Germinal center (tissue), 1 donor: Measurements from ENCODE around the gene BDNF.
A peak's percentile ranks its signal among the peaks of the same experiment; 100 is the strongest.
"Not testable (repeated sequence)": the region's sequence is repeated elsewhere in the genome, so short reads cannot be mapped to it uniquely, and the experiment has no call there.

ENCODE experiments used
- DNase-seq: peaks from one replicate; pipeline ENCODE4 v3.0.0; 2012; ENCODE audit warnings: mixed read lengths, low spot score

The BDNF gene

GRCh38 chr11:27700351-27701301 lies at the start of gene BDNF:
TSS of gene BDNF (minus strand) at chr11:27700455. CDS start at chr11:27658564, 41,891 bp downstream.
- DNase-seq = no peak

GRCh38 chr11:27740362-27741013 lies 40.2 kb upstream of the BDNF start:
- DNase-seq = no peak

- DNase-seq = no peak
Observed at GRCh38 chr11:27735281-27735680, 35.0 kb upstream of the BDNF start.

DNA sequence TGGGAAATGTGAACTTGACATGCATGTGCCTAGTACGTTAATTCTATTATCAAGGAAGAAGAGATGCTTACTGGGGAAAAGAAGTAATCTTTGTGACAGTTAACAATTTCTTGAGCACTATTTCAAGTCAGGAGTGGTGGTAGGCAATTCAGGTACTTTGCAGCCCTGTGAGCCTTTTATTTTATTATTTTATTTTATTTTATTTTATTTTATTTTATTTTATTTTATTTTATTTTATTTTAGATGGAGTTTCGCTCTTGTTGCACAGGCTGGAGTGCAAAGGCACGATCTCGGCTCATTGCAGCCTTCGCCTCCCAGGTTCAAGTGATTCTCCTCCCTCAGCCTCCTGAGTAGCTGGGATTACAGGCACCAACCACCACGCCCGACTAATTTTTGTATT lies 31.5 kb upstream of the BDNF start:
- DNase-seq = not testable (repeated sequence)

- no peak for DNase-seq
Observed at GRCh38 chr11:27726981-27727380, 26.7 kb upstream of the BDNF start.

- no peak for DNase-seq
Observed at GRCh38 chr11:27723687-27724086, 23.4 kb upstream of the BDNF start.

DNA sequence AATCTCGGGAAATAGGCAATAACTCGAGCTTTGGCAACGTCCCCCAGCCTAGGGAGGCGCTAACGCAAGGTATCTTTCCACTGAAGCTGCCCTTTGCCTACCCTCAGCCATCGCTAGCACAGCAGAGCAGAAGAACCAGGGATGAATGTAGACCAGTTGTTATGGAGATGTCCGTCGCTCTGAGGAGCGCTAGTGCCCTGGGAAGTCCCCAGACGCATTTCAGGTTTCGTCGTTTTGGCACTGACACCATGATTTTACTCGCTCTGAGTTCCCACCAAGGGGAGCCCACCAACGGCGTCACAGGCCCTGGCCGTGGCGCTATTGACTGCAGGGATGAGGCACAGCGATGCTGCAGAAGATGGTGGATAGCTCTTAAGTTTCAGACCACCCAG lies 22.7 kb upstream of the BDNF start:
- DNase-seq = no peak

GRCh38 chr11:27722117-27722952 lies 22.1 kb upstream of the BDNF start:
- DNase-seq = peak; percentile 17

- no peak for DNase-seq
Observed at GRCh38 chr11:27721264-27722116, 21.2 kb upstream of the BDNF start.

DNA sequence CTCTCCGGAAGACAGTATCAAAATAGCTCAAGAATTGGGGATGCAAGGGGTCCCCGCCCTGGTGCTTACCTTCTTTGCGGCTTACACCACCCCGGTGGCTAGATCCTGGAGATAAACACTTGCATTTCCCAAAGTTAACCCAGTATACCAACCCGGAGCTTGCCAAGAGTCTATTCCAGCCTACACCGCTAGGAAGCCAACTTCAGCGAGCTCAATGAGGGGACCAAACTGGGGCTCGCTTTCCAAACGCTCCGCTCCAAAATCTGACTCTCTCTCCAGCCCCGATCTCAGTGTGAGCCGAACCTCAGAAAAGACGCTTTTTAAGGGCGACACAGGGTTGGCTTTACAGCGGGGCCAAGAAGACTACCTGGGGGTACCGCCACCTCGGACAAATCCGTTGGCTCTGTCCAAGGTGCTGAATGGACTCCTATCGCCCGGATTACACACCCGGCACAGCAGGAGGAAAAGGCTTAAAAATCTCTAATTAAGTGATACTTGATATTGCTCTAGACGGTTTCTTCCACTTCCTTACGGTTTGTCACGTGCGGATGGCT lies 20.1 kb upstream of the BDNF start:
- no peak for DNase-seq

DNA sequence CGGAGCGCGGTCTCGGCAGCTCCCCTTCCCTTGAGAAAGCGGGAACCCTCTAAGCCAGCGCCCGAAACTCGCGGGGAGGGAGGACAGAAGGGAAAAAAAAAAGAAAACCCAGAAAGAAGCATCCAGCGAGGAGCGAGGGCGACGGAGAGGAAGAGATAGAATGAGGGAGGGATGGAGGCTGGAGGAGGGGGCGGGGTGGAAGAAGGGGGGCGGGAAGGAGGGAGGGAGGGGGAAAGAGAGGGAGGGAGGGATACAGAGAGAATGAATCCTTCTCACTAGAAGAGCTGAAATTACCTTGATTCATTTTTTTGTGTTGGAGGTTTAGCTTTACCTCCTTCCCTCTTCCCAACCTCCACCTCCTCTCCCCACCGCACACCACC lies 19.3 kb upstream of the BDNF start:
- DNase-seq = no peak

DNA sequence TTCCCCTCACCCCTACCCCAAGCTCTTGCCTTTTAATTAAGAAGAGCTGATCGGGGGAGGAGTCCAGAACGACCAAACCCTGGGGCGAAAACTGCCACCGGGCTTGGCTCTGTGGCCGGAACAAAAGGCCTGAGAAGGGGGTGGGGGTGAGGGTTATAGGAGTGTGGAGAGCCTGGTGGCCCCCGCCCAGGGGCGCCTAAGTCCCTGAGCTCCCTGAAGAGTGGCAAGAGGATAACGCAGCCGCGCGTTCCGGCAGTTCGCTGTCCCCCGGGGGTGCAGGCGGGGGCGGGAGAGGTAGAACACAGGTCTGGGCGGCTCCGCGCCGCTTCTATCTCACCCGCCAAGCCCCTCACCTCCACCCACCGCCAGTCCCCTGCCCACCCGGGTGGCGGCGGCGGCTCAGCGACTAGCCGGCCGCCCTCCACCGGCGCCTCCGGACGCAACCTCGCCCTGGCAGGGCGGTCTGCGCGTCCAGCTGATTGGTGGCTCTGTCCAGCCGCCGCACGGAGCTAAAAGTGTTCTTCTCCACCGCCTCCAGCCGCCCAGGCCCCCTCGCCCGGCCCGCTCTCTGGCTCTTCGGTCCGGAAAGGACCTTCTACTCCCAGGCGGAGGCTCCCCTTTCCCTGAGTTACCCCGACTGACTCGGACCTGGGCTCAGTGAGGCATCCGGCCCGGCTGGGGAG lies 18.7 kb upstream of the BDNF start:
- DNase-seq = no peak

GRCh38 chr11:27718346-27718862 lies 18.1 kb upstream of the BDNF start:
- no peak for DNase-seq

DNA sequence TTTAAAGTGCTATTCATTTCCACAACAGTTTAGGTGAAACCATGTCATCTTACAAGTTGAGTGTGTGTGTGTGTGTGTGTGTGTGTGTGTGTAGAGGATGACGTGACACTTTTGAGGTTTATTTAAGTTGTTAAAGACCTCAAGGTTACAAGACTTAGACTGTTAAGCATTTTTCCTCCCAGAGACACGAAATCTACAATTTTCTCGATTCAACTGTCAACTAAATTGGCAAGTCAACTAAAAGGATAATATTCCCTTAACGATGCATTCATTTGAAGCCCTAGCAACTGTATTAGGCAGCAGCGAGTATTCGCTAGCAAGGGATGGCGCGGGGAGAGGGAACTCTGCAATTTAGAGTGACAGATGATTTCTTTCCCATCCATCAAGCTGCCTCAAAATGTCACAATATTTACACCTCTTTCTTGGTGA lies 17.6 kb upstream of the BDNF start:
- DNase-seq = no peak

GRCh38 chr11:27717377-27717776 lies 17.1 kb upstream of the BDNF start:
- no peak for DNase-seq

- no peak for DNase-seq
Observed at GRCh38 chr11:27716835-27717234, 16.6 kb upstream of the BDNF start.

- DNase-seq = no peak
Observed at GRCh38 chr11:27716216-27716615, 16.0 kb upstream of the BDNF start.

DNA sequence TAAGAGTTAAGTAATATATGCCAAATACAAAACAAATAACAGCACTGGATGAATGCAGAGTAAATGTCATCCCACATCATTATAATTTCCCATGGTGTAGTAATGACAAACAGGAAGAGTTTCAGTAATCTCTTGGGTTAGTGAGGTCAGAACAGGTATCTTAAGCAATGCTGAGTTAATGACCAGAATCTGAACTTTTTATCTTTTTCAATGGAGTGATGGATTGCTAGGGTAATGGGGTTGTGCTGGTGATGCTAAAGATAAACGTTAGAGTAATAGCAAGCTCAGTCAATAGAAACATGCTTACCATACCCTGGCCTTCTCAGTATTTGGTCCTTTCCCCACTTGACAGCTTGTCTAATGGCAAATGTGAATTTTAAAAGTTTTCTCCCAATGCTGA lies 11.5 kb upstream of the BDNF start:
- no peak for DNase-seq

GRCh38 chr11:27710536-27710935 lies 10.3 kb upstream of the BDNF start:
- no peak for DNase-seq

DNA sequence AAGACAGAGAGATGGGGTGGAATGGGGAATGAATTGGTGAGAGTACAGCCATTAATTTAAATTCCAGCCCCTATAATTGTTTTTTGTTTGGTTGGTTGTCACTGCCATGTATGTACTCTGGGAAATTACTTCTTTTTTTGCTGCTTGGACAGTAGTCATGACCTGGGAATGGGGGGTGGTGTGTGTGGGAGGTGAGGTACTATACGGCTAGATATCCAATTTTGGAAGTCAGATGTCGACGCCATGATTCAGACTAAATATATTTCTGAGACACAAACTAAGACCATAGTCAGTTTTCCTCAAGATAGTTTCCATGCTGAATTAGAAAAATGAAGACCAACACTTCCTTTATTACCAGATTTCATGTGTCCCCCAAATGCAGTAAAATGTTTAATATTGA lies 7.4 kb upstream of the BDNF start:
- no peak for DNase-seq
